HepG2 (cell line): ENCODE data around the gene SPARC. TPM values are rescaled to one million over a fixed set of nuclear protein-coding genes. Genes with fewer than 3 reads are reported as not detected.

Source experiments
- ATAC-seq: fragments of 200-7000 bp; cut with Tn5 transposase; 3 replicates; pipeline ENCODE4 v1.9.1; 2020; ENCODE audit warnings: mild to moderate bottlenecking, moderate library complexity
- BruUV-seq: library from RNA; stranded (reverse); fragments of 400-500 nt; replicated peaks from 2 replicates; lab custom pipeline; 2021; lab: Mats Ljungman, UMichigan
- CTCF ChIA-PET: fragments of 300-600 bp; formaldehyde crosslinking; extraction: SDS; loops from one replicate; lab custom pipeline; 2021; ENCODE audit warnings: low total read pairs, inconsistent platforms, low intra/inter-chr PET ratio; lab: Yijun Ruan, JAX
- POLR2A ChIA-PET: fragments of 350-600 bp; sonication (Branson Sonifier 250); formaldehyde crosslinking; loops from one replicate; lab custom pipeline; 2020; ENCODE audit warnings: antibody characterized with exemption, inconsistent platforms; lab: Yijun Ruan, JAX
- DNase-seq: peaks from one replicate; pipeline ENCODE4 v3.0.0-alpha.2; 2015; ENCODE audit warnings: low spot score
- FAIRE-seq: peaks from 3 replicates; lab custom pipeline; 2011; peaks lifted over from hg19 to GRCh38; lab: Jason Lieb, UNC
- H2AFZ ChIP-seq: one replicate; pipeline ENCODE4 v1.6.1; 2011; ENCODE audit warnings: low read length, inconsistent platforms
- H3K27ac ChIP-seq: fragments of 300-600 bp; 3 replicates; pipeline ENCODE4 v1.8.0; 2011; ENCODE audit warnings: mixed run types, mild to moderate bottlenecking, mixed read lengths, low read length, inconsistent platforms; ENCODE audit not compliant: insufficient read depth; ENCODE audit errors: extremely low read length
- H3K27me3 ChIP-seq, 2 experiments: fragments of 200-600 bp in 1 of 2; 2 replicates in 1 of 2; 3 replicates in 1 of 2; pipeline versions ENCODE4 v1.6.0 to v1.8.0; 2011; ENCODE audit warnings: low read length in 2 of 2, mild to moderate bottlenecking in 2 of 2, moderate library complexity in 2 of 2, inconsistent platforms in 1 of 2; ENCODE audit not compliant: insufficient read depth in 2 of 2, control insufficient read depth in 1 of 2
- H3K36me3 ChIP-seq, 2 experiments: fragments of 200-600 bp in 1 of 2; replicated peaks in 1 of 2; 2 replicates in 1 of 2; 3 replicates in 1 of 2; pipeline versions ENCODE4 v1.5.1 to v1.8.0; 2011; ENCODE audit warnings: low read length in 2 of 2, inconsistent platforms in 1 of 2; ENCODE audit not compliant: insufficient read depth in 2 of 2, control insufficient read depth in 1 of 2
- H3K4me1 ChIP-seq: 2 replicates; pipeline ENCODE4 v1.5.1; 2012; ENCODE audit warnings: low read length, inconsistent platforms; ENCODE audit not compliant: insufficient read depth
- H3K4me2 ChIP-seq: 2 replicates; pipeline ENCODE4 v1.6.0; 2011; ENCODE audit warnings: low read depth, low read length, inconsistent platforms
- H3K4me3 ChIP-seq, 3 experiments: fragments of 200-600 bp in 1 of 3; sonication (generic), shearing (Covaris generic) in 1 of 3; replicated peaks in 1 of 3; 2 replicates each; pipeline ENCODE4 v1.5.1; 2011 to 2016; ENCODE audit warnings: low read length in 3 of 3, inconsistent platforms in 2 of 3, low read depth in 2 of 3, mild to moderate bottlenecking in 2 of 3, control low read depth in 1 of 3, mixed read lengths in 1 of 3; ENCODE audit not compliant: insufficient read depth in 1 of 3
- H3K79me2 ChIP-seq: one replicate; pipeline ENCODE4 v1.6.1; 2011; ENCODE audit warnings: low read length, inconsistent platforms; ENCODE audit not compliant: insufficient read depth
- H3K9ac ChIP-seq: 2 replicates; pipeline ENCODE4 v1.6.0; 2011; ENCODE audit warnings: mild to moderate bottlenecking, low read depth, low read length, inconsistent platforms; ENCODE audit not compliant: insufficient read depth
- H3K9me3 ChIP-seq: 2 replicates; pipeline ENCODE4 v1.5.1; 2012; ENCODE audit warnings: mild to moderate bottlenecking, low read length
- H4K20me1 ChIP-seq: 2 replicates; pipeline ENCODE4 v1.6.0; 2011; ENCODE audit warnings: inconsistent platforms, mild to moderate bottlenecking, low read length, moderate library complexity; ENCODE audit not compliant: insufficient read depth
- FOXM1 ChIP-seq: sonication (generic); formaldehyde crosslinking; IDR thresholded peaks from 2 replicates; pipeline ENCODE4 v1.5.0; 2020; ENCODE audit warnings: missing genetic modification reagents
- JUN ChIP-seq: sonication (generic); formaldehyde crosslinking; IDR thresholded peaks from 2 replicates; pipeline ENCODE4 v1.4.0; 2020; ENCODE audit warnings: mild to moderate bottlenecking, missing genetic modification reagents
- KAT7 ChIP-seq: IDR thresholded peaks from 2 replicates; pipeline ENCODE4 v1.6.1; 2018; ENCODE audit warnings: borderline replicate concordance, missing compliant biosample characterization
- RXRA ChIP-seq: sonication (generic); formaldehyde crosslinking; IDR thresholded peaks from 2 replicates; pipeline ENCODE4 v1.5.1; 2020; ENCODE audit warnings: missing genetic modification reagents
- SMYD3 ChIP-seq: sonication (generic); formaldehyde crosslinking; IDR thresholded peaks from 2 replicates; pipeline ENCODE4 v1.8.1; 2023; ENCODE audit warnings: mild to moderate bottlenecking, missing genetic modification reagents
- SOX5 ChIP-seq: IDR thresholded peaks from 2 replicates; pipeline ENCODE4 v1.6.1; 2016; ENCODE audit warnings: borderline replicate concordance
- ZFP82 ChIP-seq: sonication (generic); formaldehyde crosslinking; IDR thresholded peaks from 2 replicates; pipeline ENCODE4 v1.5.1; 2020; ENCODE audit warnings: mild to moderate bottlenecking, missing genetic modification reagents, borderline replicate concordance
- ZNF232 ChIP-seq: sonication (generic); formaldehyde crosslinking; IDR thresholded peaks from 2 replicates; pipeline ENCODE4 v1.4.0; 2020; ENCODE audit warnings: missing genetic modification reagents, borderline replicate concordance
- ZSCAN12 ChIP-seq: sonication (generic); formaldehyde crosslinking; IDR thresholded peaks from 2 replicates; pipeline ENCODE4 v1.9.0; 2021; ENCODE audit warnings: mild to moderate bottlenecking, missing genetic modification reagents
- WGBS: methylation state at CpG from one replicate; pipeline ENCODE4 v1.1.6; 2017; ENCODE audit warnings: low lambda C conversion rate; 5-methylcytosine and 5-hydroxymethylcytosine counted together
- in situ Hi-C: cut with HindIII; loops from 2 replicates; pipeline ENCODE4 v1.10.0; 2017; ENCODE audit warnings: low pct_unique_long_range_greater_than_20kb; ENCODE audit not compliant: extremely low pct_ligation_motif_present
- intact Hi-C: fragments of 100-400 bp; cut with micrococcal nuclease; formaldehyde crosslinking; loops from one replicate; pipeline ENCODE4 v1.10.0; 2022; ENCODE audit not compliant: unreplicated experiment
- polyA plus RNA-seq, 8 experiments: library from polyadenylated mRNA; depleted of rRNA in 3 of 8; stranded (reverse) in 7 of 8; unstranded in 1 of 8; fragments of >200 nt; fragmentation: Illumina TruSeq in 4 of 8; extraction: Trizol in 4 of 8; gene quantifications; 2 replicates each; pipeline versions ENCODE4 v1.2.1 to v1.2.3, GENCODE V29; 2011 to 2016; ENCODE audit warnings: low read depth in 4 of 8, missing spikeins in 1 of 8, mixed read lengths in 1 of 8; ENCODE audit not compliant: insufficient read depth in 1 of 8
- total RNA-seq, 5 experiments: library from RNA; depleted of rRNA; stranded (reverse); fragments of >200 nt; fragmentation: Illumina TruSeq; extraction: Trizol; gene quantifications; 2 replicates each; pipeline ENCODE4 v1.2.3, GENCODE V29; 2016; ENCODE audit warnings: low read depth in 1 of 5
- TF ChIP-seq, protein P1 (sequence below): sonication (generic); formaldehyde crosslinking; IDR thresholded peaks from 2 replicates; pipeline ENCODE4 v1.4.0; 2020; ENCODE audit warnings: missing genetic modification reagents
- TF ChIP-seq, protein P2 (sequence below): sonication (generic); IDR thresholded peaks from 2 replicates; pipeline ENCODE4 v1.6.1; 2016; ENCODE audit warnings: low read depth, borderline replicate concordance
- TF ChIP-seq, protein P3 (sequence below): sonication (generic); formaldehyde crosslinking; IDR thresholded peaks from 2 replicates; pipeline ENCODE4 v1.4.0; 2020; ENCODE audit warnings: missing genetic modification reagents, mild to moderate bottlenecking, borderline replicate concordance

The SPARC gene
- total and polyA plus RNA-seq, 2 of the 13 experiments (the other 11 are each of a cell fraction or from before 2014, with no cell fraction given), result 76.7 to 192 TPM

DNA sequence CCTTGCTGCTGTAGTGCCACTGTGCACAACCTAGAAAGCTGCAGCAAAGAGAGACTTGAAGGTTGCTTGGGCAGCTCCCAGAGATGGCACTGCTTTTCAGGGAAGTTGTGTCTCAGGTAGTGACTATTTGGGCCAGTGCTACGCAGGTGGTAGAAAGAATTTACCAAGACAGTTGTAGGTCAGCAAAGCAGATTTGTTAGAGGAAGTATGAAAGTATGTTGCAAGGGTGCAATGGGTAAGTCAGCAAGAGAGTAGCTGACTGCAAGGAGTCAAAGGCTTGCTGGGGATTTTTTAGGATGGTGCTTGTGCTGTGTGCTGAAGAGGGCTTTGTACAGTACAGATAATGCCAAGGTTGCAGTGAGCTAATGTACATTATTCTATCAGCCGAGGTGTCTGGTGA is 33.5 kb upstream of the SPARC start:
- H3K79me2 ChIP-seq, result no peaks in the 10 kb centered on the region
- no peak for DNase-seq
- POLR2A ChIA-PET, result interaction anchor here (0.8 to 1.0 kb wide), 2 partner anchors 24 to 33 kb away, joined by 3 read pairs; partner anchors contain the start of gene SPARC
- no peaks in the 10 kb centered on the region for H3K4me1 ChIP-seq
- BruUV-seq, result no TSS peak
- in situ Hi-C loops, result no loop called here
- H2AFZ ChIP-seq, result no peak overlapping the region
- TF ChIP-seq ZNF232 (CRISPR knock-in tag) (no peak), ZSCAN12 (CRISPR knock-in tag) (no peak), RXRA (no peak), SOX5 (CRISPR knock-in tag) (no peak), SMYD3 (CRISPR knock-in tag) (no peak), FOXM1 (CRISPR knock-in tag) (no peak), ZFP82 (CRISPR knock-in tag) (no peak), KAT7 (no peak), JUN (CRISPR knock-in tag) (no peak)
- TF ChIP-seq, protein P1, sequence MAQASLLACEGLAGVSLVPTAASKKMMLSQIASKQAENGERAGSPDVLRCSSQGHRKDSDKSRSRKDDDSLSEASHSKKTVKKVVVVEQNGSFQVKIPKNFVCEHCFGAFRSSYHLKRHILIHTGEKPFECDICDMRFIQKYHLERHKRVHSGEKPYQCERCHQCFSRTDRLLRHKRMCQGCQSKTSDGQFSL, result no peak
- TF ChIP-seq, protein P2, sequence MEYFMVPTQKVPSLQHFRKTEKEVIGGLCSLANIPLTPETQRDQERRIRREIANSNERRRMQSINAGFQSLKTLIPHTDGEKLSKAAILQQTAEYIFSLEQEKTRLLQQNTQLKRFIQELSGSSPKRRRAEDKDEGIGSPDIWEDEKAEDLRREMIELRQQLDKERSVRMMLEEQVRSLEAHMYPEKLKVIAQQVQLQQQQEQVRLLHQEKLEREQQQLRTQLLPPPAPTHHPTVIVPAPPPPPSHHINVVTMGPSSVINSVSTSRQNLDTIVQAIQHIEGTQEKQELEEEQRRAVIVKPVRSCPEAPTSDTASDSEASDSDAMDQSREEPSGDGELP, result no peak
- TF ChIP-seq, protein P3, sequence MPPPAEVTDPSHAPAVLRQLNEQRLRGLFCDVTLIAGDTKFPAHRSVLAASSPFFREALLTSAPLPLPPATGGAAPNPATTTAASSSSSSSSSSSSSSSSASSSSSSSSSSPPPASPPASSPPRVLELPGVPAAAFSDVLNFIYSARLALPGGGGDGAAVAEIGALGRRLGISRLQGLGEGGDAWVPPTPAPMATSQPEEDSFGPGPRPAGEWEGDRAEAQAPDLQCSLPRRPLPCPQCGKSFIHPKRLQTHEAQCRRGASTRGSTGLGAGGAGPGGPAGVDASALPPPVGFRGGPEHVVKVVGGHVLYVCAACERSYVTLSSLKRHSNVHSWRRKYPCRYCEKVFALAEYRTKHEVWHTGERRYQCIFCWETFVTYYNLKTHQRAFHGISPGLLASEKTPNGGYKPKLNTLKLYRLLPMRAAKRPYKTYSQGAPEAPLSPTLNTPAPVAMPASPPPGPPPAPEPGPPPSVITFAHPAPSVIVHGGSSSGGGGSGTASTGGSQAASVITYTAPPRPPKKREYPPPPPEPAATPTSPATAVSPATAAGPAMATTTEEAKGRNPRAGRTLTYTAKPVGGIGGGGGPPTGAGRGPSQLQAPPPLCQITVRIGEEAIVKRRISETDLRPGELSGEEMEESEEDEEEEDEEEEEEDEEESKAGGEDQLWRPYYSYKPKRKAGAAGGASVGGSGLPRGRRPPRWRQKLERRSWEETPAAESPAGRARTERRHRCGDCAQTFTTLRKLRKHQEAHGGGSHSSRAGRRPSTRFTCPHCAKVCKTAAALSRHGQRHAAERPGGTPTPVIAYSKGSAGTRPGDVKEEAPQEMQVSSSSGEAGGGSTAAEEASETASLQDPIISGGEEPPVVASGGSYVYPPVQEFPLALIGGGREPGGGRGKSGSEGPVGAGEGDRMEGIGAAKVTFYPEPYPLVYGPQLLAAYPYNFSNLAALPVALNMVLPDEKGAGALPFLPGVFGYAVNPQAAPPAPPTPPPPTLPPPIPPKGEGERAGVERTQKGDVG (CRISPR knock-in tag), result no peak
- TF ChIP-seq, all 625 proteins: peak for 0
- Histone ChIP-seq H3K27me3 (no peaks in the 10 kb centered on the region), H3K36me3 (no peaks in the 10 kb centered on the region), H3K9ac (no peak overlapping the region), H3K4me3 (no peak overlapping the region), H3K27ac (no peak overlapping the region), H3K4me2 (no peak overlapping the region), H3K9me3 (no peaks in the 10 kb centered on the region), H4K20me1 (no peaks in the 10 kb centered on the region)
- intact Hi-C loops, result no loop called here
- ATAC-seq, result no peak
- CTCF ChIA-PET, result interaction anchor here (3.5 kb wide), 1 partner anchor 61 kb away, joined by 38 read pairs; no protein-coding TSS in a partner anchor
- no peak for FAIRE-seq
- WGBS, result 2% methylated on average over 2 of the region's 2 CpGs
